Ishikawa (cell line): ENCODE data around the gene RITA1.

Experiments
- CEBPB ChIP-seq: IDR thresholded peaks from 2 replicates; pipeline ENCODE4 v1.6.1; 2012
- TF ChIP-seq, protein P1 (sequence below): IDR thresholded peaks from 2 replicates; pipeline ENCODE4 v1.6.1; 2012; ENCODE audit warnings: low read depth, mild to moderate bottlenecking

GRCh38 chr12:113186666-113187325 is 1.3 kb downstream of the RITA1 start:
- no peak for TF ChIP-seq CEBPB
- TF ChIP-seq, protein P1, sequence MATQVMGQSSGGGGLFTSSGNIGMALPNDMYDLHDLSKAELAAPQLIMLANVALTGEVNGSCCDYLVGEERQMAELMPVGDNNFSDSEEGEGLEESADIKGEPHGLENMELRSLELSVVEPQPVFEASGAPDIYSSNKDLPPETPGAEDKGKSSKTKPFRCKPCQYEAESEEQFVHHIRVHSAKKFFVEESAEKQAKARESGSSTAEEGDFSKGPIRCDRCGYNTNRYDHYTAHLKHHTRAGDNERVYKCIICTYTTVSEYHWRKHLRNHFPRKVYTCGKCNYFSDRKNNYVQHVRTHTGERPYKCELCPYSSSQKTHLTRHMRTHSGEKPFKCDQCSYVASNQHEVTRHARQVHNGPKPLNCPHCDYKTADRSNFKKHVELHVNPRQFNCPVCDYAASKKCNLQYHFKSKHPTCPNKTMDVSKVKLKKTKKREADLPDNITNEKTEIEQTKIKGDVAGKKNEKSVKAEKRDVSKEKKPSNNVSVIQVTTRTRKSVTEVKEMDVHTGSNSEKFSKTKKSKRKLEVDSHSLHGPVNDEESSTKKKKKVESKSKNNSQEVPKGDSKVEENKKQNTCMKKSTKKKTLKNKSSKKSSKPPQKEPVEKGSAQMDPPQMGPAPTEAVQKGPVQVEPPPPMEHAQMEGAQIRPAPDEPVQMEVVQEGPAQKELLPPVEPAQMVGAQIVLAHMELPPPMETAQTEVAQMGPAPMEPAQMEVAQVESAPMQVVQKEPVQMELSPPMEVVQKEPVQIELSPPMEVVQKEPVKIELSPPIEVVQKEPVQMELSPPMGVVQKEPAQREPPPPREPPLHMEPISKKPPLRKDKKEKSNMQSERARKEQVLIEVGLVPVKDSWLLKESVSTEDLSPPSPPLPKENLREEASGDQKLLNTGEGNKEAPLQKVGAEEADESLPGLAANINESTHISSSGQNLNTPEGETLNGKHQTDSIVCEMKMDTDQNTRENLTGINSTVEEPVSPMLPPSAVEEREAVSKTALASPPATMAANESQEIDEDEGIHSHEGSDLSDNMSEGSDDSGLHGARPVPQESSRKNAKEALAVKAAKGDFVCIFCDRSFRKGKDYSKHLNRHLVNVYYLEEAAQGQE = no peak
